ENCODE measurements around the gene SDS.

GRCh38 chr12:113445544-113446171 lies 42.0 kb upstream of the SDS start:
- TF ChIP-seq CTCF (IDR thresholded peaks at IDR 0.05) (no peak), POLR2A (IDR thresholded peaks at IDR 0.05) (no peak), EP300 (IDR thresholded peaks at IDR 0.05) (no peak)

Data from sigmoid colon (tissue), 4 donors.